Stimulated activated CD4-positive, alpha-beta T cell treated with anti-CD3 and anti-CD28 coated beads, Interleukin-2, amount 100 ng/mL, for 48 hours (primary cell): ENCODE results near the gene TAF11L9.
"Not testable (repeated sequence)": the region's sequence is repeated elsewhere in the genome, so short reads cannot be mapped to it uniquely, and the experiment has no call there.

Experiments used
- DNase-seq, 2 donors: peaks; one replicate each; pipeline ENCODE4 v3.0.0-alpha.2; 2020

TAF11L9 gene

DNA sequence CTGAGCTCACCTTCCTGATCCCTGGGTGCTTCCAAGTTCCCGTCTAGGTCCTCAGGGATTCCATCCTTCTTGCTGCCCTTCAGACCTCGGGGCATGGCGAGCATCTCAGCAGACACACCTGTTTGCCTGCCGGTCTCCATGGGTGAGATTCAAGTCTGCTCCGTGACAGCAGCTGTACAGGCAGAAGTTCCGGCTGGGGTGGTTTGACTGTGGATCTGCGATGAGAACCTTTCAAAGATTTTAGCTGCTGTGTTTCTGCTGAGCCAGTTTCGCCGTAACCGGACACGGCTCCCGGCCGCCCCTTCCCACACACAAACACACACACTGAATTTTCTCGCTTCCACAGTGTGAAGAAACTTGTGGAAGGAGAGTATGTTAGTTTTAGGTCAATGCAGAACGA lies at the start of gene TAF11L9:
Gene TAF11L9, minus strand, starts transcription at position 140 of the 400 bp plus-strand sequence.
- not testable (repeated sequence) for DNase-seq

DNA sequence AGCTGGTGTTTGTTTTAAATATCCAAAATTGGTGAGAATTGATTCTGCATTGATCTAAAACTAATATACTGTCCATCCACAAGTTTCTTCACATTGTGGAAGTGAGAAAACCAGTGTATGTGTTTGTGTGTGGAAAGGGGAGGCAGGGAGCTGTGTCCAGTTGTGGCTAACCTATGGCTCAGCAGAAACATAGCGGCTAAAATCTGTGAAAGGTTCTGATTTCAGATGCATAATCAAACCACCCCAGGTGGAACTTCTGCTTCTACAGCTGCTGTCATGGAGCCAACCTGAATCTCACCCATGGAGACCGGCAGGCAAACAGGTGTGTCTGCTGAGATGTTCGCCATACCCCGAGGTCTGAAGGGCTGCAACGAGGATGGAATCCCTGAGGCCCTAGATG lies 40.0 kb upstream of the TAF11L9 start, which contains the start of gene TAF11L14:
Gene TAF11L14, plus strand, starts transcription at position 301 of the 400 bp plus-strand sequence.
- DNase-seq, result no peak

DNA sequence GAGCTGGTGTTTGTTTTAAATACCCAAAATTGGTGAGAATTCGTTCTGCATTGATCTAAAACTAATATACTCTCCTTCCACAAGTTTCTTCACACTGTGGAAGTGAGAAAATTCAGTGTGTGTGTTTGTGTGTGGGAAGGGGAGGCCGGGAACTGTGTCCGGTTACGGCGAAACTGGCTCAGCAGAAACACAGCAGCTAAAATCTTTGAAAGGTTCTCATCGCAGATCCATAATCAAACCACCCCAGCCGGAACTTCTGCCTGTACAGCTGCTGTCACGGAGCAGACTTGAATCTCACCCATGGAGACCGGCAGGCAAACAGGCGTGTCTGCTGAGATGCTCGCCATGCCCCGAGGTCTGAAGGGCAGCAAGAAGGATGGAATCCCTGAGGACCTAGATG lies 37.6 kb upstream of the TAF11L9 start, which contains the start of gene TAF11L13:
Gene TAF11L13, plus strand, starts transcription at position 301 of the 400 bp plus-strand sequence.
- DNase-seq, result not testable (repeated sequence)

DNA sequence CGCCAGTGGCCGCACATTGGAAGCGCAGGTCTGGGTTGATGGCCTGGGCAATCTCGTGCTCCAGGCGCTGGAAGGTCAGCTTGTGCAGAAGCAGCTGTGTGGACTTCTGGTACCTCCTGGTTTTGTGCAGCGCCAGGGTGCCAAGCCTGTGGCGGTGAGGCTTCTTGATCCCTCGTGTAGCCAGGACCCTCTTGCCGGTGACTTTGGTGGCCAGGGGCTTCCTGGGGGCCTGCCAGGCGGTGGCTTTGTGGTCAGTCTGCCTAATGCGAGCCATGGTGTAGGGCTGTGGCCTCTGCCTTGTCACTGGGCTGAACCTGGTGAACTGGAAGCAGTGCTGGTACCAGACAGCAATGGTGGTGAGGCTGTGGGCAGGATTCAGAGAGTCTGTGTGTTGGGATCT lies 31.5 kb upstream of the TAF11L9 start:
- DNase-seq, result no peak

DNA sequence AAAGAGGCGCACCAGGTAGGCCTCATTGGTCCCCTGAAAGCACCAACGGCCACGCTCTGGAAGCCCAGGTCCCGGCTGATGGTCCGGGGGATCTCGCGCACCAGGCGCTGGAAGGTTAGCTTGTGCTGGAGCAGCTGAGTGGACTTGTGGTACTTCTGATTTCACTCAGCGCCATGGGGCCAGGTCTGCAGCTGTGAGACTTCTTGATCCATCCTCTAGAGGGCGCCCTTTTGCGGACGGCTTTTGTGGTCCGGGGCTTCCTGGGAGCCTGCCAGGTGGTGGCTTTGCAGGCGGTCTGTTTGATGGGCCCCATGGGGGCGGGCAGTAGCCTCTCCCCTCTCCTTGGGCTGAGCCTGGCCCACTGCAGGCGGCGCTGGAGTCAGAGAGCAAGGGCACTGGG lies 26.4 kb upstream of the TAF11L9 start:
- DNase-seq, result no peak

DNA sequence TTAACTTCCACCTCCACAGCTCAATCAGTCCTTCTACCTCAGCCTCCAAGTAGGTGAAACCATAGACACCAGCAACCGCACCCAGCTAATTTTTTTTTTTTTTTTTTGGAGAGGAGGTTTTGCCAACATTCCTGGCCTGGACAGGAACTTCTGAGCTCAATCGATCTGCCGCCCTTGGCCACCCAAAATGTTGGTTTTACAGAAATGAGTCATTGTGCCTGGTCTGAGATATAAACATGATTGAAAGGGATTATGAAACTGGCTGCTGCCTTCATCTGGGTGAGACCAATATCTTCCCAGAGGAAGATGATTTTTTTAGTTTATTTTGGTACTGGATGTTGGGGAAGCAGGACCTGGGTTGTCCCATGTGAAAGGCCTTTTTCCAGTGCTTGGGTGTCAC lies 25.2 kb upstream of the TAF11L9 start:
- DNase-seq, result no peak

DNA sequence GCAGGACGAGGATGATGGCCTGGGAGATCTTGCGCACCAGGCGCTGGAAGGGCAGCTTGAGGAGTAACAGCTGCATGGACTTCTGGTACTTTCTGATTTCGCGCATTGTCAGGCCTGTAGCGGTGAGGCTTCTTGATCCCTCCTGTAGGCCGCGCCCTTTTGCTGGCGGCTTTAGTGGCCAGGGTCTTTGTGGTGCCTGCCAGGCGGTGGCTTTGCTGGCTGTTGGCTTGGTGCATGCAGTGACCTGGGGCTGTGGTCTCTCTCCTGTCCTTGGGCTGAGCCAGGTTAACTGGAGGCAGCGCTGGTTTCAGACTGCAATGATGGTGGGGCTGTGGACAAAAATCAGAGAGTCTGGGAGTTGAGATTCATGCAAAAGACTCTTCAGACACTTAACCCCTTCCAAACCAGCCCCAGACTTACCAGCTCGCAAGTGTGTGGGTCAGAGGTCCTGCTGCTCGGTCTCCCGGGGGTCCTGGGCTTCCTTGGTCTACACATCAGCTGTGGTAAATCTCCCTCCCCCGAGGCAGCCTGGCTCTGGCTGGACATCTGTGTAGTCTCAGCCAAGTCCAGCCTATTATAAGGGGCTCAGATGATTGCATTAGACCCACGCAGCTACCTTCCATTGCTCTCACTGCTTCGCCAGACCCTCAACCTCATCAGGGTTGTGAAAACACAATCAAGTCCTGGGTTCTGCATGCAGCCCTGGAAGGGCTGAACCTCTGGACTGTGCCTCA lies 20.8 kb upstream of the TAF11L9 start:
- DNase-seq, result no peak

DNA sequence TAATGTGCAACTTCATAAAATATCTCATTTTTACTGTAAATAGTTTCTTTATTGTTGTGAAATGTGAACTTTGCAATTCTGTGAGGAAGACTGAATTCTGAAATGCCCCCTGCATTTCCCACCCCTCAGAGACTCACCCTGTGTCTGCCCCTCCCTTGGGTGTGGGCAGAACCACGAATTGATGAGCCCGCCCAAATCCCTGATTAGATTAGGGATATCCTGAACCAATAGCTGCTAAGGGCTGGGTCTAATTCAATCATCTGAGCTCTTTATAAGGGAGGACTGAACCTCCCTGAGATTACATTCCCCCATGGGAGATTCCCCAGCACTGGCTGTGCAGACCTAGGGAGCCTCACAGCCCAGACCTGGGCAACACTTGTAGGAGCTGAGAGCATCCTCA lies 15.9 kb upstream of the TAF11L9 start, which contains the start of gene TAF11L12:
Gene TAF11L12, plus strand, starts transcription at position 301 of the 400 bp plus-strand sequence.
- not testable (repeated sequence) for DNase-seq

DNA sequence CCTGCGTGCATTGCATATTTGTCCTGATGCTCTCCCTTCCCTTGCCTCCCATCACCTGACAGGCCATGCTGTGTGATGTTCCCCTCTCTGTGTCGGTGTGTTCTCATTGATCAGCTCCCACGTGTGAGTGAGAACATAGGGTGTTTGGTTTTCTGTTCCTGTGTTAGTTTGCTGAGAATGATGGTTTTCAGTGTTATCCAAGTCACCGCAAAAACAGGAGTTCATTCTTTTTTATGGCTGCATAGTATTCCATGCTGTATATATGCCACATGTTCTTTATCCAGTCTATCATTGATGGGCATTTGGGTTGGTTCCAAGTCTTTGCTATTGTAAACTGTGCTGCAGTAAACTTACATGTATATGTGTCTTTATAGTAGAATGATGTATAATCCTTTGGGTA lies 13.3 kb upstream of the TAF11L9 start:
- DNase-seq, result not testable (repeated sequence)

DNA sequence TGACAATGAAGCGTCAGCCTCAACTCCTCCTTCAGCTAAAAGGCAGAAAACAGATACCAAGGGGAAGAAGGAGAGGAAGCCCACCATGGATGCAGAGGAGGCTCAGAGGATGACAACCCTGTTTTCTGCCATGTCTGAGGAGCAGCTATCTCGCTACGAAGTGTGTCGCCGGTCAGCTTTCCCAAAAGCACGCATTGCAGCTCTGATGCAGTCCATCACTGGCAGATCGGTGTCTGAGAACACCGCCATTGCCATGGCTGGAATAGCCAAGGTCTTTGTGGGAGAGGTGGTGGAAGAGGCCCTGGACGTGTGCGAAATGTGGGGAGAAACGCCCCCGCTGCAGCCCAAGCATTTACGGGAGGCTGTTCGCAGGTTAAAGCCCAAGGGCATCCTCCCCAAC lies 10.8 kb upstream of the TAF11L9 start:
- DNase-seq, result no peak

DNA sequence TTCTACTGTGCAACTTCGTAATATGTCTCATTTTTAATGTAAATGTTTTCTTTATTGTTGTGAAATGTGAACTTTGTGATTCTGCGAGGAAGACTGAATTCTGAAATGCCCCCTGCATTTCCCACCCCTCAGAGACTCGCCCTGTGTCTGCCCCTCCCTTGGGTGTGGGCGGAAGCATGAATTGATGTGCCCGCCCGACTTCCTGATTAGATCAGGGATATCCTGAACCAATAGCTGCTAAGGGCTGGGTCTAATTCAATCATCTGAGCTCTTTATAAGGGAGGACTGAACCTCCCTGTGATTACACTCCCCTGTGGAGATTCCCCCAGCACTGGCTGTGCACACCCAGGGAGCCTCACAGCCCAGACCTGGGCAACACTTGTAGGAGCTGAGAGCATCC lies 9.7 kb upstream of the TAF11L9 start, which contains the start of gene TAF11L11:
Gene TAF11L11, plus strand, starts transcription at position 304 of the 400 bp plus-strand sequence.
- DNase-seq, result not testable (repeated sequence)

DNA sequence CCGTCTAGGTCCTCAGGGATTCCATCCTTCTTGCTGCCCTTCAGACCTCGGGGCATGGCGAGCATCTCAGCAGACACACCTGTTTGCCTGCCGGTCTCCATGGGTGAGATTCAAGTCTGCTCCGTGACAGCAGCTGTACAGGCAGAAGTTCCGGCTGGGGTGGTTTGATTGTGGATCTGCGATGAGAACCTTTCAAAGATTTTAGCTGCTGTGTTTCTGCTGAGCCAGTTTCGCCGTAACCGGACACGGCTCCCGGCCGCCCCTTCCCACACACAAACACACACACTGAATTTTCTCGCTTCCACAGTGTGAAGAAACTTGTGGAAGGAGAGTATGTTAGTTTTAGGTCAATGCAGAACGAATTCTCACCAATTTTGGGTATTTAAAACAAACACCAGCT lies 3.5 kb upstream of the TAF11L9 start, which contains the start of gene TAF11L10:
Gene TAF11L10, minus strand, starts transcription at position 101 of the 400 bp plus-strand sequence.
- not testable (repeated sequence) for DNase-seq

DNA sequence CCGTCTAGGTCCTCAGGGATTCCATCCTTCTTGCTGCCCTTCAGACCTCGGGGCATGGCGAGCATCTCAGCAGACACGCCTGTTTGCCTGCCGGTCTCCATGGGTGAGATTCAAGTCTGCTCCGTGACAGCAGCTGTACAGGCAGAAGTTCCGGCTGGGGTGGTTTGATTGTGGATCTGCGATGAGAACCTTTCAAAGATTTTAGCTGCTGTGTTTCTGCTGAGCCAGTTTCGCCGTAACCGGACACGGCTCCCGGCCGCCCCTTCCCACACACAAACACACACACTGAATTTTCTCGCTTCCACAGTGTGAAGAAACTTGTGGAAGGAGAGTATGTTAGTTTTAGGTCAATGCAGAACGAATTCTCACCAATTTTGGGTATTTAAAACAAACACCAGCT lies 3.3 kb downstream of the TAF11L9 start, which contains the start of gene TAF11L8:
Gene TAF11L8, minus strand, starts transcription at position 101 of the 400 bp plus-strand sequence.
- DNase-seq, result not testable (repeated sequence)

DNA sequence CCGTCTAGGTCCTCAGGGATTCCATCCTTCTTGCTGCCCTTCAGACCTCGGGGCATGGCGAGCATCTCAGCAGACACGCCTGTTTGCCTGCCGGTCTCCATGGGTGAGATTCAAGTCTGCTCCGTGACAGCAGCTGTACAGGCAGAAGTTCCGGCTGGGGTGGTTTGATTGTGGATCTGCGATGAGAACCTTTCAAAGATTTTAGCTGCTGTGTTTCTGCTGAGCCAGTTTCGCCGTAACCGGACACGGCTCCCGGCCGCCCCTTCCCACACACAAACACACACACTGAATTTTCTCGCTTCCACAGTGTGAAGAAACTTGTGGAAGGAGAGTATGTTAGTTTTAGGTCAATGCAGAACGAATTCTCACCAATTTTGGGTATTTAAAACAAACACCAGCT lies 8.5 kb downstream of the TAF11L9 start, which contains the start of gene TAF11L7:
Gene TAF11L7, minus strand, starts transcription at position 101 of the 400 bp plus-strand sequence.
- not testable (repeated sequence) for DNase-seq
